NCI-H446 (cell line): ENCODE measurements around the gene SDK1.

Experiments
- DNase-seq, 2 experiments: peaks; one replicate each; lab custom pipeline; 2025; lab: John Stamatoyannopoulos, UW

SDK1 gene

DNA sequence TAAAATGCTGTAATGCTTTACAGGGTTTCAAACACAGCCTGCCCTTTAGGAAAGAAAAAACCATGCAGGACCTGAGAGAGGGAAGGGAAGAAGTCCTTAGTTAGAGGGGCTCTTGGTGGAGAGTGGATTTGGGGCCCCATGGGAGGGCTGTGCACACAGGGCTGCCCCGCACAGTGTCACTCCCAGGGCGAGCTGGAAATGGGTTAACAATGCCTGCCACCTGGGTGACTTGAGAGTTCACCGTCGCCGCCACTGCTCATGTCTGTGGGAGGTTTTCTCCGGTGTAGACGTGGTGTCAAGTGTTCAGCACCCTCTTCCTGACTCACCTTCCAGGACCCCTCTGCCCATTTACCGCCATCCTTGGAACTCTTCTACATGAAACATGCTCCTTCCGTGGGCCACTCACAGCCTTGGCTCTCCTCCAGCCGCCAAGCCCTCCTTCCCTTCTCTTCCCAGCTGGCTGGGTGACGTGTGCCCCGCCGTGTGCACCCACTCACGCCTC lies 686.4 kb downstream of the SDK1 start:
- no peak for DNase-seq

DNA sequence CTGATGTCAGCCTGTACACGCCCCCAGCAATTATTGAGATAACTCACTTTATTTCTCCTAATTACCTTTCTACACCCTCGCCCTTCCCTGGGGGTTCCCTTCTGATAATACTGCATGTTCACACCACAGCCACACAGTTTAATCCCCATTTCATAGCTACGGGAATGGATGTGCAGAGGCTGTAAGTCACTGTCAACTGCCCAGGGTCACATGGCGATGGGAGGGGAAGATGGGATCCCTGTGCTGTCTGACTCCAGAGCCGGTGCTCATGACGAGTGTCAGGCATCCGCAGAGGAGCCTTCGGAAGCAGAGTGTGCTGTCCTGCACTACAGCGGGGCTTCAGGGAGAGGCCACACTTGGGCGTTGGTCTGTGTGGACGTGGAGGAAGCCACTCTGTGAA lies 688.7 kb downstream of the SDK1 start:
- no peak for DNase-seq

DNA sequence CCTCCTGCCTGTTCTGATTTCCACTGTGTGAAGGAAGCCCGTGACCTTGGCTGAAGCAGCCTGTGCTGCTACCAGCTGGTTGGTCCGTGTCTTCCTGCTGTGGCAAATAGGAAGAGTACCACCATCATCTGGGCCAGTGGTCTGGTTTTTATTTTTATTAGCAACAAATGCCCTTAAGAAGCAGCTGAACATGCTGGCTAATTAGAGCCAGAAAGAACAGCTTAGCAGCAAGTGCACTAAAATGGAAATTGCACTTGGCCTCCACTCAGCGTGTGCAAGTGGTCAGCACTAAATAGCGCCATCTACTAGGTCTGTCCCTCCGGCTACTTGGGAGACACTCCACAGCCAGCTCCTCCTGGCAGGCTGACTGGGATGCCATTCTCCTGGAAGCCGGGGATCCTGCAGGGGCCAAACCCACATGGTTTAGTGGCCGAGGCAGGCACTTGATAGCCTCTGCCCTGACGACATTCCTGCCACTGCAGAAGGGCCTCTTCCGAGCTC lies 690.7 kb downstream of the SDK1 start:
- DNase-seq: no peak

DNA sequence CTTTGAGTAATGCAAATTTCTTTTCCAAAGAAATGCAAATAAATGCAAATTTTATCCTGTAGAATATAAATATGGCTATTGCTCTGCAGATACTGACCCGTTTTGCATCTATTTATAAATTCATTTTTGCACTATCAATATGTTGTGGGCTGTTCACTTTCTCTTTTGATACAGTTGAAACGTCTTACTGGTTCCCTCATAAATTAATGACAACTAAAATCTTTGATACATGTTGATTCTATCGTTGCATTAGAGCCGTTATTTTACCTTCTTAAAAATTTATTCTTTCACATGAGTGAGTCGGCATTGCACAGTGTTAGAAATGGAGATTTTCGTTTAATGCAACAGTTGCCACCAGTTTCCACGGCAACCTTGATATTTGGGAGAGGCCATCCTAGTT lies 691.8 kb downstream of the SDK1 start:
- no peak for DNase-seq

DNA sequence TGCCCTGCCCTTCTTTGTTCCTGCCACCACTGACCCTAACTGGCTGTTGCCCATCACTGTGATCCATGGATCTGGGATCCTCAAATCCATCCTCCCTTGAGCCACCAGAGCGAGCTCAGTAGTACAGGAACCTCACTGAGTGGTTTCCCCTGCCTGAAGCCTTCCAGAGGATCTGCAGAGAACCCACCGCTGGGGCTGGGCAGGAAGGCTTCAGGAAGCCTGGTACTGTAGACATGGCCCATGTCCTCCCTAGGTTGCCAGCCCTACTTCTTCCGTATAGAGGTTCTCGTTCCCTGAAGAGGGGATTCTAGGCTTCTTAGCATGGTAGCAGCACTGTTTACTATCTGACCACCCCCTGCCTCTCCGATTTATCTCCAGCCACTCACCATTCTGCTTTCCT lies 693.7 kb downstream of the SDK1 start:
- no peak for DNase-seq

DNA sequence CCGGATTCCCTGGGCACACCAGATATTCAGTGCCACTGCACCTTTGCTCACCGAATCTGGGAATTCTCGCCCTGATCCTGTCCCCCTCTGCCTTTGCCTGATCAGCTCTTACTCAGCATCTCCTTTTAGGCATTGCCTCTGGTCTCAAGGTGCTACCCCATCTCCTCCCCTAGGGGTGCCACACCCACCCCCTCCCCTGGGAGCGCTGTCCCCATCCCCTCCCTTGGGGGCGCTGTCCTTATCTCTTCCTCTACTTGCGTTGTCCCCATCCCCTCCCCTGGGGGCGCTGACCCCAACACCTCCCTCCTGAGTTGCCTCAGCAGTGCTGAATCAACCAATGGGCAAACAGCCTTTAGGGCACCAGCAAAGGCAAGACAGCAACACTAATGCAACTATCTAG lies 694.1 kb downstream of the SDK1 start:
- DNase-seq: no peak

DNA sequence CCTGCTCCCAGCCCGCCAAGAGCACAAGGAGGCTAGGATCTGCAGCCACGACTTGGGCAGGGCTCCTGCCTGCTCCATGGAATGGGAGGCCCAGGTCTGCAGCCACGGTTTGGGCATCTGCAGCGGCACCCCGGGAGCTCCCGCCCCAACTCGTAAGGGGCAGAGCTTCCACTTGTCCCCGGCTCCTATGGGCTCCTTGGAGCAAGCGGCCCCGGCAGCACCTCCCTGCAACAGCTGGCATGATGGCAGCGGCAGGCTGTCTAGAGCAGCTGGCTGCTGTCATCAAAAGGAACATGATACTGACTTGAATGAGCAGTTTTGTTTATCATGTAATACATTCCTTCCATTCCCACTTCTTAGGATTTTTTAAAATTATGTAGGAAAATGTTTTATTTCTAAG lies 697.0 kb downstream of the SDK1 start:
- no peak for DNase-seq

DNA sequence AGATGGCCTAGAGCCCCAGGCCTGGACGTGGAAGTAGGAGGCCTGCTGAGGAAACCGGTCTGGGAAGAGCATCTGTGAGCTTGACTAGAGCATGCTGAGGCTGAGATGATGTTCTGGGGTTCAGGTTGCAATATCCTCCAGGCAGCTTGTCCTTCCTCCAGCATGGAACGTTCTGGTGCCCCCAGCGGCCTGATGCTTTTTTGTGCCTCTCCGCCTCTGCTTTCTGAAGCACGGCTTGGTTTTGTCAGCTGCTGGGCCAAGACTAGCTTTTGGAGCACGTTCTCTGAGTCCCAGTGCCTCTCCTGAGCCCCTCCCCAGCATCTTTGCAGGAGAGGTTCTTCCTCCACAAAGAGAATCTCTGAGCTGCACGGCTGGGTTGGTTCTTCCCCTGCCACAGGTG lies 699.1 kb downstream of the SDK1 start:
- DNase-seq: no peak

DNA sequence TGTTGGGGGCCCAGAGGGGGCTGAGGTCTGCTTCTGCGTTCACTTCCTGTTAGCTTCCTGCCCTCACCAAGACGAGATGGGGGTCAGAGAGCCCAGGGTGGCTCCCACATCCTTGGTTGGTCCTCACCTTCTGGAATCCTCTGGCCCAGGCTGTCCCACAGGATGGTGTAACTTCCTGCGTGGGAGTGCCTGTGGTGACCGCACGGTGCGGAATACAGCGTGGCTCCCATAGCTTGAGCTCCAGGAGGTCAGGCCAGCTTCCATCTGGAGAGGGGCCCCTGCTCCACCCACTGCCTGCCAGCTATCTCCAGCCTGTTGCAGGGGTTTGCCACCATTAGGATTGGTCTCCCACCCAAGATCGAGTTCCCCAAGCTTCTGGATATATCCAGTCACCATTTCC lies 699.9 kb downstream of the SDK1 start:
- DNase-seq: no peak

DNA sequence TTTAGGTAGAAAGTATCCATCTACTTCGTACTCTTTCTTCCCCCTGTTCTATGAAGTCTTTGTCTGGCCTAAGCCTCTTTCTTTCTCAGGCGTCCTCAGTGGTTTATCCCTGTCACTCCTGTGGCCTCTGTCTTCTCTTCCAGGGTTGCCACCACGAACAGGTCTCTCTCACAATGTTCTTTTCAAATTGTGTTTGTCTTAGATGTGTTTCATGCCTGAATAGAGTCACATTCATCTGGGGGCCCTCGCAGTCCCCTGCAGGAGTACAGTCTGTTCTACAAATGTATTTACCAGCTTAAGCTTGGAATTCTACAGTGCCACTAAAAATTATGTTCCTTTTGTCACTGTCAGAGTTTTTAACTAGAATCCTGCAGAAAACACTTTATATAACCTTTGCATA lies 700.7 kb downstream of the SDK1 start:
- DNase-seq: no peak

DNA sequence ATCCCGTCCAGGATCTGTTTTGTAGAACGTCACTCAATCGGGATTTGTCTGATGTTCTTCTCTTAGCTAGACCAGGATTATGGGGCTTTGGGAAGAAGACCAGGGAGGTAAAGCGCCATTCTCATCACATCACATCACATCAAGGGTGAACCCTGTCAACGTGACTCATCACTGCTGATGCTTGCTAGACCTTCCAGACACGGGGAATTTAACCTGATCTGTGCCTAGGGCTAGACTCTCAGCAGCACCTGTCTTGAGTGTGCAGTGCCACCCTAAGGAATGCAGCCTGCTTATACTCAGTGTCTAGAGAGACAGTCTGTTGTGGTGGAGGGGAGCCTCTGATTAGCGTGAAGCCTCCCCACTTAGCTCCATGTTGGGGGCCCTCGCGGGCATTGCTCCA lies 702.5 kb downstream of the SDK1 start:
- DNase-seq: no peak

DNA sequence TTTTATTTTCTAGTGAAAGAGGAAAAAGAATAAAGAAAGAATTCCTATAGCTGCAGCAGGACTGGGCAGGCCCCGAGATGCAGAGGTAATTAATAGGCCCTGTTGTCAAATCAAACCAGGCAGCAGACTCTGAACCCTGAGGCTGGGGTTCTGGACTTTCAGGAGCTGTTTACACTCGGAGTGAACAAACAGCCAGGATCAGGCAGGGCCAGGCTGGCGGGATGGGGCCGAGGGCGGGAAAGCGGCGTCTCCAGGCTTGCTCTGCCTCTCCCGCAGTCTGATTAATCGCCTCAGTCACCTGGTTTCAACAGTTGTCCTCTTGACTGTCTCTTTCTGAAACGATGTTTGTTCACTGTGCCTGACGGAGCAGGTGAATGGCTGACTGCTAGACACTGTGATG lies 705.6 kb downstream of the SDK1 start:
- no peak for DNase-seq

DNA sequence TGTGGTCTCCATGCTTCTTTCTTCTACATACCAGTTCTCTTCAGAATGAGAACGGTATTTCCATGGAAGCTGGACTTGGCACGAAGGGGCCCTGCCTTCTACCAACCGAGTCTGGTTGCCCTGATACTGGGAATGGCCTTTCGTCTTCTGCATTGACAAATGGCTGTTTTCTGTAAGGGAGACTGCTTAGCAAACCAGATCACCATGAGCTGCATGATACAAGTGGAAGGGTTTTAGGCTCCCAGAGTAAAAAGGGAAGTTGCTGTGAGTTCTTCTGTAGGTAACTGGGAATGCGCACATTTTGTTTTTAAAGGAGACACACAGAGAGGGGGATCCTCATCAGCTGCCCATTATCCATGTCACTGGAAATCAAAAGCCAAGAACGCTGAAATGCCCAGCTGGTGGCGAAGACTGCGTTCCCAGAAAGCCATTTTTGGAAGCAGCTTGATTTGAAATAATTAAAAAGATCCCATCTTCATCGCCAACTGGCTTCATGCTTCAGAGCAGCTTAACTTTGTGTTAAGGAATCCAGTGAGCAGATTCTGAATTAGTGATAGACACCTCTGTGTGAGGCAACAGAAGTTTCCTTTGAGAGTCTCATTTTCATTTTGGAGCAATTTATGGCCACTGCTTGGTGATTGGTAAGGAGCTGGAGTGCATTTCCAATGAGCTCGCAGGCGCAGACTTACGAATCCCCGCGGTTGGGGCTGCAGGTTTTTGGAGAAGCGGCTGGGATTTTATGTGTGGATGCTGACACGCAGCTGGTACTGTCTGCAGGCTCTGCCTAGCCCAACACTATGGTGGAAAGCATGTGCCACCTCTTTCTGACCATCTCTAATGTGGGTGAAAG lies 708.4 kb downstream of the SDK1 start:
- DNase-seq: no peak

DNA sequence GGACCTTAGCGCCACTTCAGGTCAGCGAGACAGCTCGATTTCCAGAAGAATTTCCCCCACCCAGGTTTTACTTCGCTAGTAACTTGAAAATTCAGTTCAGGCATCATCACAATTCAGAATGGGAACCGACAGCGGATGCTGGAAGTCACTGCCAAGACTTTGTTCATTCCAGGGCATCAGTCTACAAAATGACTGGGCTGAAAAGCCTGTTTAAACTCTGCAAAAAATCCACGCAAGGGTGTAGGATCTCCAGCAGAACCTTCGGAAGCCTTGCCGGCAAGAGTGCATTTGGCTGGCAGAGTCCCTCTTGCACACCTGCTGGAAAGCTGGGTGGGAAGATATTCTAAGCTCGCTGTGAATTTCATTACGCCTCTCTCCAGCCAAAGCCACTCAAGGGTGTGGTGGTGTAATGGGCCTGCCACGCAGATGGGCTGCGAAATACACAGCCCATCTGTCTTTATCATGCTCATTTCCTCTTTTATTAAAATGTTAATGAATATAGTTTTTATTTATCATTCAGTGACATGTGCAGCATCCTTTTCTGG lies 709.1 kb downstream of the SDK1 start:
- DNase-seq: no peak

DNA sequence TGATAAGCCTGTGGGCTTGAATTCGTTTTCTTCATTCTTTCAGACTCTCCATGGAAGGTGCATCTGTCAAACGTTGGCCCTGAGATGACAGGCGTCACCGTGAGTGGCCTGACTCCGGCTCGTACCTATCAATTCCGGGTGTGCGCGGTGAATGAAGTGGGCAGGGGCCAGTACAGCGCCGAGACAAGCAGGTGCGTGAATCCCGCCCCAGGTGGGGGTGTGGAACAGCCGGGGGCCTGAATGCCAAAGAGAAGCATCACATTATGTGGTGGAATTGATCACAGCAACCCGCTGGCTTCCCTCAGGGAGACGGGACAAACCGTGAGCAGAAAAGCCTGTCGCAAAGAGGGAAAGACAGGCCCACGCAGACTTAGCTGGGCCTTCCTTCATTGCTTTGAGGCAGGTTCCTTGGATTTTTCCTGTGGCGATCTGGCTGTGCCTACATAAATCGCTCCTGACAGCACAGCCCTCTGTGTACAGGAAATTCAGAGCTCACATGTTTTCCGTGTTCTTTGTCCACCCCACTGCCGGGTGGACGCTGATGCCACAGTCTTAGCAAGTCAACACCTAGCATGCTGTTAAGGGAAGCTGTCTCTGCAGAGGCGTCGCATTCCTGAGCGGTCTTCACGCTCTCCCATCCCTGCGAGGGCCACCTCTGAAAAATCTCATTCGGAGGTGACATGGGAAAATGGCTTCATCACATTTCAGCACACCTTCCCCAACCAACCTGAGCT lies 710.0 kb downstream of the SDK1 start:
- DNase-seq: no peak

DNA sequence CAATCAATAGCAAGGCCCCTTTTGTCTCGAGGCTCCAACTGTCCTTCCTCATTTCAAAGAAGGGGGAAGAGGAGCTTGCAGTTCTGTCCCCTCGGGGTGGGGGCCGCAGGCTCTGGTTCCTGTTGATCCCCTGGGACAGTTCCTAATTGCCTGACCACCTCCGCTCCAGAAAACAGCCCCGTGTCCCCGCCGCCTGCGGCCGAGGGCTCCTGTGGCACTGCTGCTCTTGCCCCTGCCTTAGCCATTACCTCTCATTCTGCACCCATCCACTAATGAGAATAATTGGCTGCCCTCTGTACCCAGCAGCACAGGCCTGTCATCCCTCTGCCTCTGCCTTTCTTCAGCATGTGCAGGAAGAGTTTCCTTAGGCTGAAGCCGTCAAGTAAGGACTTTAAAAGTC lies 712.7 kb downstream of the SDK1 start:
- DNase-seq: no peak

DNA sequence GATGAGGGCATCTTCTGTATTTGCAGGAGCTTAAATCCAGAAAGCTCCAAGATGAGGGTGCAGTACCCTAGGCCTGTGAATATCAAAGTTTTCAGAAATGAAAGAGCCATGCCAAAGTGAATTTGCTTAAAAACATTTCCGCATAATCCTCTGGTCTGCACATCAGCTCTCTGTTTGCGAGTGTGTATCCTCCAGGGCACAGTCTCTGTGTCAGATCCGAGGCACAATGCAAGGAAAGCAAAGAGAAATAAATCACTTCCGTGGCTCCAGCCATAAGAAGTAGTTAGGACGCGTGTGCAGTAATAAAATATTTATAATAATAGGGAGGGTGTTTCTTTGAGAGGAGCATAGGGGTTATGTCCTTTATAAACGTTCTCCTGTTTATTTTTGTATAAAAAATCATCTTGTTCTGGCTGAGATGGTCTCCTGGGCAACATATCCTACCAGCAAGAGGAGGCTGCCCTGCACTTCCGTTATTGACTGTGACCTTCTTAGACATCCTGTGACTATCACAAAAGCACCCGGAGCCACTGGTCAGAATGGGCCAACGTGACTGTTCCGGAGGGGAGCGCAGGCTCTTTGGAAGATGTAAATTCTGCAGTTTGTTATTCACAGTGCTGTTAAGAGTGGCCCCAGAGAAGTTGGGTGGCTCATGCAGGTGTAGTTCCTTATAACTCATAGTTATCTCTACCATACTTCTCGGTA lies 713.4 kb downstream of the SDK1 start:
- no peak for DNase-seq

DNA sequence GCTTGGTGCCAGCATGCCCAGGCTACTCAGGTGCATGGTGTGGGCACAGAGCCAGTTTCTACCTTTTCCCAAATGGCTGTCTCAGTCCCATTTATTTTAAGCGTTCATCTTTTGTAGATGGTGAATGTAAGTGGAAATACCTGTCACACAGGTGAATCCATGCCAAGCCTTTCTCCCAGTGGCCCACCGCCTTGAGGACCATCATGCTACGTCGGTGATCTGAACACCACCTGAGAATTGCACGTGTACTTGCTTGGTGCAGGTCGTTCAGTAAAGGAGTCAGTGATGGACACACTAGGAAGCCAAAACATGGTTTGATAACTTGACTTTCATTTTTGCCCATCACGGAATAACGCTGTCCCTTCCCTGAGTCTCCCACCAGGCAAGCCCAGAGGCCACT lies 714.3 kb downstream of the SDK1 start:
- DNase-seq: no peak

DNA sequence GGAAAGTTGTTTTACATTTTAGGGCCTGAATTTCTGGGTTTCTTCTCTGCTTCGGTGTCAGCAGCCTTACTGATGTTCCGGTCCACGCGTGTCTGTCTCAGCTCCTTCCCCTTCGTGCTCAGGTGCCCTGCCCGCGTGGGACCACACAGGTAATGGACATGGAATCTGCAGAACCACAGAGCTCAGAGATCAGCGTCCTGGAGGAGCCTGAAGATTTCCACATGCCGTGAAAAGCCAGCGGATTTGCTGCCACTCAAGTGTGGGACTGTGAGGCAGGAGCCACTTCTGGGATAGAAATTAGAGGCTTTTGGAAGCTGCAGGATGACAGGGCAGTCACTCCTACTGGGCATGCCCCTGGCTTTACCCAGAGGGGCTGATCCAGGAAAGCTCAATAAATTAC lies 714.9 kb downstream of the SDK1 start:
- DNase-seq: no peak

DNA sequence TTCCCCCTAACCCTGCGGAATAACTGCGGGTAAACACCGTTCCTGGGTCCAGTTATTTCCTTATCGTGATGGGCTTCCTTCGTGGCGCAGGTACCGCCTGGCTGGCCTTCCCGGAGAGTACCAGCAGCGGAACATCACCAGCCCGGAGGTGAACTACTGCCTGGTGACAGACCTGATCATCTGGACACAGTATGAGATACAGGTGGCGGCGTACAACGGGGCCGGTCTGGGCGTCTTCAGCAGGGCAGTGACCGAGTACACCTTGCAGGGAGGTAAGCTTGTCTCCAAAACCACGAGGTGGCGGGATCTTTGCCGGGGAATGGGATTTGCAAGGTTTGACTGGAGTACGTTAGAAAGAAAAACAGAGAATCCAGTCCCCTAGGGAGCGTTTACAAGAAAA lies 716.0 kb downstream of the SDK1 start:
- no peak for DNase-seq

DNA sequence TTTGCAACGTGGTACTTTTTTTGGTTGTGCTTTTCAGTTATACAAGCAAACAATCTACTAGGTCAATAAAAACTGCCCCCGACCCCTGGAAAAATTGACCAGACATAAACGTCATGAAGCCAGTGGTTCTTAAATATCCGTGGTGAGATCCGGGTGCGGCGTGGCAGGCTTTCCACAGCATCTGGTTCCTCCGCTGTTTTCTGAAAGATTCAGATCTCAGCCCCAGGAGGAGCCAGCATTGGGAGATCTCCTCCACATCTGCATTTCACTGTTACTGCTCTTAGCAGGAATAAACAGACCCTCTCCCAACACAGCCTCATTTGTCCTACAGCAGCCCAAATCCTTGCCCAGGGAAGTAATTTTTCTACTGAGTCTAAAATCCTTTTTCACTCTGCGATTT lies 716.7 kb downstream of the SDK1 start:
- no peak for DNase-seq

DNA sequence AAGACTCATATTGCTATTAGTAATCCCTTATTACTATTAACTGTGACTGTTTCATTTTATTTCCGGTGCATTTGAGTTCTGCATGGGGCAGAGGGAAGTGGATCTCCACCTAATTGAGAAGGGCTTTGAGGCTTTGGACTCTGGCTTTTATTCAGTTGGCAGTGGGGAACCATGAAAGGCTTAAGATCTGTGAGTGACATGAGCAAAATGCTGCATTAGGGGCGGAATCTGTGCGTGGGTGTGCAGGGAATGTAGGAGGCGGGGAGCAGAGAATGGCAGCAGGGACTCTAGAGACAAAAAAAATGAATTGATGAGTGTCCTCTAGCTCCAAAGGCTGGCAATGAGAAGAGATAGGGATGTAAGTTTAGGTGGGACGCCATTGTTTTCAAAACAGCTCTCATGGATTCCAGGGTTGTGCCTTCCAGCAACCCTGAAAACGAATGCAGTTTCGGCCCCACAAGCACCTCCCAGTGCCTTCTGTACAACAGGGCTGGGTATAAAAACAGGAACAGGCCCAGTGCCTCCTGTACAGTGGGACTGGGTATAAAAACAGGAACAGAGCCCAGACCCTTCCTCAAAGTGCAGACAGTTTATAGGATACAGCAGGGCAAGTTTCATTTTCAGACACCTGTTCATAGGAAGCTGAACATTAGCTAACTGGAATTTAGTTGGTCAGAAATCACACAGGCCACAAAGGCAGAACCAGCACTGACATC lies 717.7 kb downstream of the SDK1 start:
- no peak for DNase-seq
